GM18511 (cell line): ENCODE results near the gene PAN2.
"Not testable (repeated sequence)": the region's sequence is repeated elsewhere in the genome, so short reads cannot be mapped to it uniquely, and the experiment has no call there.

Source experiments
- ATAC-seq: cut with Tn5 transposase; IDR thresholded peaks from one replicate; pipeline ENCODE4 v1.9.1; 2021; ENCODE audit warnings: mild to moderate bottlenecking, moderate library complexity; ENCODE audit not compliant: unreplicated experiment

Gene PAN2

DNA sequence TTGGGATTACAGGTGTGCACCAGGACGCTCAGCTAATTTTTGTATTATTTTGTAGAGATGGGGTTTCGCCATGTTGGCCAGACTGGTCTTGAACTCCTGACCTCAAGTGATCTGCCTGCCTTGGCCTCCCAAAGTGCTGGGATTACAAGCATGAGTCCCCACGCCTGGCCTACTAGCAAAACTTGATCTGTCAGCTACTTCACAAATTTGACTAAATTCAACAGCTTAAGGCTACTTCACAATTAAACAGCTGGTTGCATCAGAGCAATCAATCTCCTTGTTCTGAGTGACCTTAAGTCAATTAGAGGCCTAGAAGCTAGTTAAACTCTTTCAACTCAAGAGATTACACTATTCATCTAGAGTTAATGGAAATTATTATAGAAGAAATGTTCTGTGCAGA lies 54.9 kb downstream of the PAN2 start:
- no peak for ATAC-seq

DNA sequence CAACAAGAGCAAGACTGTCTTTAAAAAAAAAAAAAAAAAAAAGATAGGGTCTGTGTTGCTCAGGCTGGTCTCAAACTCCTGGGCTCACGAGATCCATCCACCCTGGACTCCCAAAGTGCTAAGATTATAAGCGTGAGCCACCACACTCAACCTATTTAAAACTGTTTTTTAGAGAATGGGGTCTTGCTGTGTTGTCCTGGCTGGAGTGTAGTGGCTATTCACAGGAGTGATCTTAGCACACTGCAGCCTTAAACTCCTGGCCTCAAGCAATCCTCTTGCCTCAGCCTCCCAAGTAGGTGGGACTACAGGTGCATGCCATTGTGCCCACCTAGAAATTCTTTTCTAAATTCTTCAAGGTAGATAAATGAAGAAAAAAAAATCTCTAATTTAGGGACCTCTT lies 59.5 kb downstream of the PAN2 start:
- ATAC-seq: no peak

DNA sequence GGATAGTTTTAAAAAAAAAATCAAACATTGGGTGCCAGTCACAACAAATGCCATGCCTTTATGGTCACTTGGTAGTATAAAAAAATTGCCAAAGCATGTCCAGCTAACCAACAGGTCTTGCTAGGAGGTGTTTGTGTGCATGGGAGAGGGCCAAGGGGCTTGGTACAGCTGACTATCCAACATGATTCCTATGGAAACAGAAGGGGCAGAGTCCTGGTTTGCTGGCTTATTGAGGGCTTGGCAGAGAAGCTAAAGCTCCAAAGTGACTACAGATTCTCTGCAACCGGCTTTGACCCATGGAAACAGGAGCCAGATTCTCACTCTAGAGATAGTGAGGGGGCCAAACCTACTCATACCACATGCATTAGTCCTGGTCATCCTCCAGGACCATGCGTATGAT lies 61.3 kb downstream of the PAN2 start:
- ATAC-seq: not testable (repeated sequence)

DNA sequence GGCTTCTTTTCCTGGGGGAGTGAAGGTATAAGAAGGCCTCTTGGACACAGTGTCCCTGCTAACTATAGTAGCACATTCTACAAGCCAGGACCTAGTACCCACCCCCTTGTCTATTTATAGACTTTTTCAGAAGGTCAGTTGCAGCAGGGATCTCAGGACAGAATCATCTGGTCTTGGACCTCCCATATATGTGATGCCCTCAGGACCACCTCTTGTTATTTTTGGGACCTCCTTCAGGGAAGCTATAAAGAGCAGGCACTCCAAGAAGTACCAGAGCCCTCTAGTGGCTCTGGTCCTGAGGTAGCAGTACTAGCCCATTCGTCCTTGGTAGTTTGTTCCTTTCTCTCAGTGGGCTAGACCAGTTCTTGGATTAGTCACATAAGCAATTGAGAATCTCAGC lies 62.8 kb downstream of the PAN2 start:
- no peak for ATAC-seq

DNA sequence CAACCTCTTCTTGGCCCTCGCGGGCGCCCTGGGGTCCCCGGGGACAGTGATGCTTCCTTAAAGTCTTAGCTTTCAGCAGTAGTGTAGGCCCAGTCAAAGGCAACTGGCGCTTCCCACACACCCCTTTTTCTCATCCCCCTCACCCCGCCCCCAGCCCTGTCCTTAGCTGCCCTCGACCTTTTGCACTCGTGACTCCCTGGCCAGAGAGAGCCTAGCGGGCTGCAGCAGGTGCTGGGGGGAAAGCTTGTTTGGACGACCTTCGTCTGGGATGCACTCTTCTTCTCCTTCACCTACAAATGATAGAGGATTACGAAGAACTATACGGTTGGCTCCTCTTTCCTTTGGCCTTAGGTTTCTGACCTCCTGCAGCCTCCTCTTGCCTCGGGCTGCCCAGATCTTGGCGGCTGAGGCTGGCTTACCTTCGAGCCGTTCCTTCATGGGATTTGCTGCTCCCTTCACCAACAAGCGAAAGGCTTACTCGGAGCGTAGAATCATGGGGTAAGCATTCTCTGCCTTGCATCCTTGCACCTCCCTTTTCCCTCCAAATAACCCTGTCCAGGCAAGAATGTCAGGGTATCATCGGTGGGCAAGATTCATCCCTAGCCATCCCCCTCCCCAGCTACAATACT lies 66.2 kb downstream of the PAN2 start:
- ATAC-seq: peak; percentile 28

DNA sequence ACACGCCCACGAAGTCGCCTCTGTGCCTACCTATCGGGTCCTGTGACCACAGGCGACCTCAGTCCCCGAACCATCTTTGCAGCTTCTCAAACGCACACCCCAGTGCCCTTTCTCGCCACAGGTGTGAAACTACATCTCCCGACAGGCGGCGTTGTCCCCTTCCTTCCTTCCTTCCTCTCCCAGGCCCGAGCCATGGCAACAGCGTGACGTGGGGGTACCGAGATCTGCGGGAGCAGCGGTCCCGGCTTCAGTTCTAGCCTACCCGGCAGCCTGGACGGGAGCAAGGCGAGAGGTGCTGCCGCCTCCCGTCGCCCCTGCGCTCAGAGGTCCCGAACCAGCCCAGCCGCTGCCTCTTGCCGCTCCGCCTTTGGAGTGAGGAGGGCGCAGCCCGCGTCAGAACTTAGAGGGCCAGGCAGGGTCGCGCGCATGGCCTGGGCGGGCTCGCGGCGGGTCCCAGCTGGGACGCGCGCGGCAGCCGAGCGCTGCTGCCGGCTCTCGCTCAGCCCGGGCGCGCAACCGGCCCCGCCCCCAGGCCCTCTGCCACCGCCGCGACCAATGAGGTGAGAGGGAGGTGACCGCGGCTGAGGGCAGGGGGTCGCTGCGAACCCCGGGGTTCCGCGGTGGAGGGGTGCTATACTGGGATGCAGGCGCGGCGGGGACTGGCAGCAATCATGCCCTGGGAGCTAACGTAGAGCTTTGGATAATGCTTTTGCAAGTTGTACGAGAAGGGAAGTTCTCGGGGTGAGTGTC lies 66.9 kb downstream of the PAN2 start, which contains the start of gene COQ10A:
Gene COQ10A (plus strand): TSS at position 250 of the 750 bp plus-strand sequence. CDS start 177 bp downstream, at position 427.
- ATAC-seq: peak; percentile 92
